C4-2B (cell line): ENCODE data around the gene ABCD3.

ENCODE experiments used
- ZFX ChIP-seq: fragments of 450-650 bp; IDR thresholded peaks from 2 replicates; pipeline ENCODE4 v1.6.1; 2017
- TF ChIP-seq, protein P1 (sequence below): fragments of 450-650 bp; conservative IDR thresholded peaks from 2 replicates; pipeline ENCODE4 v1.5.1; 2017; ENCODE audit warnings: mild to moderate bottlenecking

- no peak for TF ChIP-seq ZFX
- TF ChIP-seq, protein P1, sequence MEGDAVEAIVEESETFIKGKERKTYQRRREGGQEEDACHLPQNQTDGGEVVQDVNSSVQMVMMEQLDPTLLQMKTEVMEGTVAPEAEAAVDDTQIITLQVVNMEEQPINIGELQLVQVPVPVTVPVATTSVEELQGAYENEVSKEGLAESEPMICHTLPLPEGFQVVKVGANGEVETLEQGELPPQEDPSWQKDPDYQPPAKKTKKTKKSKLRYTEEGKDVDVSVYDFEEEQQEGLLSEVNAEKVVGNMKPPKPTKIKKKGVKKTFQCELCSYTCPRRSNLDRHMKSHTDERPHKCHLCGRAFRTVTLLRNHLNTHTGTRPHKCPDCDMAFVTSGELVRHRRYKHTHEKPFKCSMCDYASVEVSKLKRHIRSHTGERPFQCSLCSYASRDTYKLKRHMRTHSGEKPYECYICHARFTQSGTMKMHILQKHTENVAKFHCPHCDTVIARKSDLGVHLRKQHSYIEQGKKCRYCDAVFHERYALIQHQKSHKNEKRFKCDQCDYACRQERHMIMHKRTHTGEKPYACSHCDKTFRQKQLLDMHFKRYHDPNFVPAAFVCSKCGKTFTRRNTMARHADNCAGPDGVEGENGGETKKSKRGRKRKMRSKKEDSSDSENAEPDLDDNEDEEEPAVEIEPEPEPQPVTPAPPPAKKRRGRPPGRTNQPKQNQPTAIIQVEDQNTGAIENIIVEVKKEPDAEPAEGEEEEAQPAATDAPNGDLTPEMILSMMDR: no peak
These were observed 18.7 kb upstream of the ABCD3 start for GRCh38 chr1:94399453-94399852.
